Mononuclear cell (primary cell): ENCODE results near the gene SRCAP. TPM values are rescaled to one million over a fixed set of nuclear protein-coding genes. Genes with fewer than 3 reads are reported as not detected.

ENCODE experiments used
- H3K27me3 ChIP-seq: 2 replicates; pipeline ENCODE4 v1.6.0; 2011; ENCODE audit warnings: low read length, control low read depth; ENCODE audit not compliant: insufficient read depth
- H3K4me1 ChIP-seq: 2 replicates; pipeline ENCODE4 v1.5.1; 2011; ENCODE audit warnings: mild to moderate bottlenecking, low read length, control low read depth; ENCODE audit not compliant: insufficient read depth
- H3K4me3 ChIP-seq: 2 replicates; pipeline ENCODE4 v1.5.1; 2011; ENCODE audit warnings: mild to moderate bottlenecking, low read length, moderate library complexity
- H3K9me3 ChIP-seq: 2 replicates; pipeline ENCODE4 v1.5.1; 2011; ENCODE audit warnings: low read depth, mild to moderate bottlenecking, control low read depth, low read length
- total RNA-seq: library from RNA; depleted of rRNA; stranded (reverse); fragments of >200 nt; gene quantifications from one replicate; pipeline ENCODE4 v1.2.3, GENCODE V29; 2012

SRCAP gene
- total RNA-seq, 1 donor = 16.5 TPM

DNA sequence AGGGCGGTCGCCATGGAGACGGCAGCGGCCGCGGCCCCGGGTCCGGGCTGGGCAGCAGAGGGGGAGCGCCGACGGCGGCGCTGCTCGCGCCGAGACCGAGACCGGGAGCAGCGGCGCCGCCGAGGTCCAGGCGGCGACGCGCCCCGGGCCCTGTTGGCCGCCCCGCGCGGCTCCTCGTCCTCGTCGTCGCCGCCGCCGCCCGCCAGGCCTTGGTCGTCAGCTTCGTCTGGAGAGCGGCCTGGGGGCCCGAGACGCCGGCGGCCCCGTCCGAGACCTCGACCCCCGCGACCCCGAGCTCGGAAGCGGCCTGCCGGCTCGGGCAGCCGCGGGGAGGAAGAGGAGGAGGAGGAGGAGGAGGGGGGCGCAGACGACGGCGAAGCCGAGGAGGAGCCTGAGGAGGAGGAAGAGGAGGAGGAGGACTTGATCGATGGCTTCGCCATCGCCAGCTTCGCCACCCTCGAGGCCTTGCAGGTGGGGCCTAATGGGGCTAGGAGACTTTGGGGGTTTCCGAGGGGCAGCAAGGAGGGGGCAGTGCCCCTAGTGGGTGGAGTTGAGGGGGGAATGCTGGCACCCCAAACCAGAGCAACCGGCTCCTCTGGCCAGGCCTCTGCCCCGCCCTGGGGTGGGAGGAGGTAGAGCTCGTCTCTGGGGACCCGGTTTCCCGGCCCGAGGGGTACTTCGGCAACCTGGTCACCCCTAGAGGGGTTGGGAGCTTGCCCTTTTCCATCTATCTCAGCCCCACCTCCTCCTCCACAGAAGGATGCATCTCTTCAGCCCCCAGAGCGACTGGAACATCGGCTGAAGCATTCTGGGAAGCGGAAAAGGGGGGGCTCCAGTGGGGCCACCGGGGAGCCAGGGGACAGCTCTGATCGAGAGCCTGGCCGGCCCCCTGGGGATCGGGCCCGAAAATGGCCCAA, 39.2 kb upstream of the SRCAP start:
- H3K4me1 ChIP-seq = peaks cover 55% of the 10 kb centered on the region
- H3K4me3 ChIP-seq = peak overlapping the region; percentile 93
- no peaks in the 10 kb centered on the region for H3K27me3 ChIP-seq
- no peaks in the 10 kb centered on the region for H3K9me3 ChIP-seq

DNA sequence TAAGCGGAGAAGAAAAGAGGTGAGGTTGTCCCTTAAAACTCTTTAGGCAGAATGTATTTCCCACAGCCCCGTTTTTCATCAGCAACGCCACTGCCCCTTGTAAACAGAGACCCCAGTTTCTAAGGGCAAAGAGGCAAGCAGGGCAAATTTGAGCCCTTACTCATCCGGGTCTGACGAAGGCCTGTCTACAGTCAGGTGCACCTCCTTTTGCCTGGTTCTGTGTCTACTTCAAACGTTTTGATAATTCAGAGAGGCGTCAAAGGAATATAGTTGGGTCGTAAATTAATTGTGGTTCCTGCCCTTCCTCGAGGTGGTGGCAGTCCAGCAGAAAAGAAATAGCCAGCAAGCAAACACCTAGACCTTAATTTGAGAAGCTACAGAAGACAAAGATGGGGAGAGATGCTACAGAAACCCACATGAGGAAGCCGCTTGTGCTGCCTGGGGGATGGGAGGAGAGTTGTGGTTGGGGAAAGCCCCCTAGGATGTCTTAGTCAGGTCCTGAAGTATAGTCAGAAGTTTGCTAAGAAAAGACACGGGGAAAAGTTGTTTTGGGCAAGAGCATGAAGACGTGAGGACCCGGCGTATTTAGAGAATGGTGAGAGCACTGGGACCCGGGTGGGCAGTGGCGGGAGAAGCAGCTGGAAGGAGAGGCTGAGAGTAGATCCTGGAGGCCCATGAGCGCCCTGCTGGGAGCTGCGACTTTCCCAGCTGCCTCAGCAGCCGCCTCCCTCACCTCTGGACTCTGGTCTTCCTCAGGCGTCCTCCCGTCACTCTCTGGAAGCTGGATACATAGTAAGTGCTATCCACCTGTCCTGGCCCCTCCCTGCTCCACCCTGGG, 38.3 kb upstream of the SRCAP start:
- Histone ChIP-seq H3K4me3 (peak overlapping the region; percentile 93), H3K4me1 (peaks cover 55% of the 10 kb centered on the region), H3K27me3 (no peaks in the 10 kb centered on the region), H3K9me3 (no peaks in the 10 kb centered on the region)

DNA sequence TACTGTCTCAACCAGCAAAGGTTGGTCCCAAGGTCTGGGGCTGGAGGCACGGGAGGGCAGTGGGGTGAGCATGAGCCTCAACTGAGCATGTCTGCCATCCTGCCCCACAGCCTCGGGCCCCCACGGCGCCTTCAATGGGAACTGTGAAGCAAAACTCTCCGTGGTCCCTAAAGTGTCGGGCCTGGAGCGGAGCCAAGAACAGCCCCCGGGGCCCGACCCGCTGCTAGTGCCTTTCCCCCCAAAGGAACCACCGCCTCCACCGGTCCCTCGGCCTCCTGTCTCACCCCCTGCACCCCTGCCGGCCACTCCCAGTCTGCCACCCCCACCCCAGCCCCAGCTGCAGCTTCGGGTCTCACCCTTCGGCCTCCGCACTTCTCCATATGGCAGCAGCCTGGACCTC, 36.5 kb upstream of the SRCAP start:
- no peaks in the 10 kb centered on the region for H3K9me3 ChIP-seq

DNA sequence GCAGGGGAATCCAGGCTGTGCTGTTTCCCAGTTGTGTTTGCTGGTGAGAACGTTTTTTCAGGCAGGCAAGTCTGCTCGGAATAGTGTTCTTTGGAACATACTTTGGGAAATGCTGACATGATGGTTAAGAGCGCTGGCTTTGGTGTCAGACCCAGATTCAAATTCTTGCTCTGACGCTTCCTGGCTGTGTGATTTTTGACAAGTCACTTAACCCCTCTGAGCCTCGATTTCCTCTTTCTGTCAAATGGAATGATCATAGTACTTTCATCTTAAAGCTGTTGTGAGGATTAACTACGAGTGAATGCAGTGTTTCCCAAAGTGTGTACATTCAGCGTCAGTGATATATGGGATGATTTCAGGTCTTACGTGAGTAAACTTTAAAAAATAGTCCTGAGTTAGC, 35.9 kb upstream of the SRCAP start:
- Histone ChIP-seq H3K4me3 (no peak overlapping the region), H3K27me3 (no peaks in the 10 kb centered on the region), H3K9me3 (no peaks in the 10 kb centered on the region), H3K4me1 (peaks cover 41% of the 10 kb centered on the region)

More for the DNA sequence above, 36.5 kb upstream of the SRCAP start:
- H3K4me3 ChIP-seq = no peak overlapping the region
- H3K4me1 ChIP-seq = peaks cover 44% of the 10 kb centered on the region
- H3K27me3 ChIP-seq = no peaks in the 10 kb centered on the region

DNA sequence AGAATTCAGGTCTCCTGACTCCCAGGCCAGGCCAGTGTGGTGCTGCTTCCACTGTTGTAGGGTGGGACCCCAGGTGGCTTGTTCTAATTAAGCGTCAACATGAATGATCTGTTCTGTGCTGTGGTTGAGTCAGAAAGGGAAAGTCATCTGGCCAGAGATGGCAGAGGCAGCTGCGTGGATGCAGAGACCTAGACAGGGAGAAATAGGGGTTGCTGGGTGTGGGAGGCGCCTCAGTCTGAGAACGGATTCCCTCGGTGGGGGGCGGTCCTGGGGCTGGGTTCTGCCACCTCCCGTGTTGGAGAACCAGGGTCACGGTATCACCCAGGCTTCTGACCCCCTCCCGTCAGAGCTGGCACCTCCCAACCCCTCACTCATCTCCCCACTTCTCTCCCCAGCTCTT, 35.2 kb upstream of the SRCAP start:
- no peak overlapping the region for H3K4me3 ChIP-seq
- H3K9me3 ChIP-seq = no peaks in the 10 kb centered on the region
- H3K27me3 ChIP-seq = no peaks in the 10 kb centered on the region
- peaks cover 41% of the 10 kb centered on the region for H3K4me1 ChIP-seq

DNA sequence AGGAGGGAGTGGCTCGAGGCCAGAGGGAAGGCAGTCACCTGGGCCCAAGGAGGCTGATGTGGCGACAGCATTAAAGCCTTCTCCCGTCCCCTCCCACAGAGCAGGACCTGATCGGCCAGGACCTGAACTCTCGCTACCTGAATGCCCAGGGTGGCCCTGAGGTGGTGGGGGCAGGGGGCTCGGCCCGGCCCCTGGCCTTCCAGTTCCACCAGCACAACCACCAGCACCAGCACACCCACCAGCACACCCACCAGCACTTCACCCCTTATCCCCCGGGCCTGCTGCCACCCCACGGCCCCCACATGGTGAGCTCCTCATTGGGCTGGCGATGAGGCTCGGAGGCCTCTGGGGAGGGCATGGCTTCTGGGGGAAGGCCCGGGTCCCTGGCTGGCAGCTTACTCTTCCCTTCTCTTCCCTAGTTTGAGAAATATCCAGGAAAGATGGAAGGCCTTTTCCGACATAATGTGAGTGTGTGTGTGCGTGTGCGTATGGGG, 34.3 kb upstream of the SRCAP start:
- Histone ChIP-seq H3K4me3 (no peak overlapping the region), H3K4me1 (peaks cover 41% of the 10 kb centered on the region), H3K27me3 (no peaks in the 10 kb centered on the region), H3K9me3 (no peaks in the 10 kb centered on the region)

DNA sequence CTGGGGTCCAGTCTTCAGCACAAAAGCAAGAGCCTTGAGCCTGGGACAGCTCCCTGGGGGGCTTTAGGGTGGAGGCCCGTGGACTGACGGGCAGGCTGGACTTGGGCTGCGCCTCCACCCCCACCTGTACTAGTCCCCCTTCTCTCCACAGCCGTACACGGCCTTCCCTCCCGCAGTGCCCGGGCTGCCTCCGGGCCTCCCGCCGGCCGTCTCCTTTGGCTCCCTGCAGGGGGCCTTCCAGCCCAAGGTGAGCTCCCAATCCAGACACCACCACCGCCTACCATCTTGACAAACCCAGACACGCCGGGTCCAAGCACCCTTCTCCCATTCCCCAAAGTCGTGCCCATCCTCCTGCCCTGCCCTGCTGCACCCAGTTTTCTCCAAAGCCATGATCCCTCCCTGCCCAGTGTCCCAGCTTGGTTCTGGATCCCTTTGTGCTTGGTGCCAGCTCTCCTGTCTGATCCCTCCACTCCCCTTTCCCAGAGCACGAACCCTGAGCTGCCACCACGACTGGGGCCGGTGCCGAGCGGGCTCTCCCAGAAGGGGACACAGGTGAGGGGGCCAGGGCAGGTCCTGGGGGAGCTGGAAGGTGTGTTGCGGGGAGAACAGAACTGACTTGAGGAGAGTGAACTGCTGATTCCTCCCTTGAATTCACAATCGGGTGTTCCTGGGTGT, 33.7 kb upstream of the SRCAP start:
- peaks cover 35% of the 10 kb centered on the region for H3K4me1 ChIP-seq
- no peak overlapping the region for H3K4me3 ChIP-seq
- H3K9me3 ChIP-seq = no peaks in the 10 kb centered on the region

DNA sequence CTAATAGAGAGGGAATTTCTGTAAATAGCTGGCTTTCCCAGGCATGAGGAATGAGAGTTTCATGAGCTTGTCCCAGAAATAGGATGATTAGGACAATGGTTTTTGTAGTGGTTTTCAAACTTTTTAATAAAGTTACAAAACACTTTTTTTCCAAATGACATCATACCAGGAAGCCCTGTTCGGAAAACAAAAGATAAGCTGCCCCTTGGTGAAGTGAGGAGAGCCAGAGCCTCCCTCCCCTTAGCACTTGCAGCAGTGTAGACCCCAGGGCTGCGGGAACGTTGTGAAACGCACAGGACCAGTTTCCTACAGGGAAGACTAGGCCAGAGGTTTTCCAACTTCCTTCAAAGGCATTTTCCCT, 33.2 kb upstream of the SRCAP start:
- Histone ChIP-seq H3K9me3 (no peaks in the 10 kb centered on the region), H3K4me1 (peaks cover 30% of the 10 kb centered on the region), H3K4me3 (no peak overlapping the region), H3K27me3 (no peaks in the 10 kb centered on the region)

More for the DNA sequence above, 33.7 kb upstream of the SRCAP start:
- H3K27me3 ChIP-seq = no peaks in the 10 kb centered on the region

DNA sequence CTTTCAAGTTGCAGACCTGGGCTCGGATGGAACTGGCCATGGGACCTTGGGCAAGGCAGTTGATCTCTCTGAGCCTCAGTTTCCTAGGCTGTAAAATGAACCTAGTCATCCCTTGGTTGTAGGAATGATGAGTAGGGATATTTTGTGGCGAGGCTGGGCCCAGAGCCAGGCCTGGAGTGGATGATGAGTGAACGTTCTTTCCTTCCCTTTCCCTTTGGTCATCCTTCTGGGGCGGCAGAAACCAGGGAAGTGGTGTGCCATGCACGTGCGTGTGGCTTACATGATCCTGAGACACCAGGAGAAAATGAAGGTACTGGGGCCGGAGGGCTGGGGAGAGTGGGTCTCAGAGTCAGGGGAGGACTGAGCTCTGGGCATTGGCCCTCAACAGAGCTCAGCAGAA, 32.3 kb upstream of the SRCAP start:
- Histone ChIP-seq H3K4me3 (no peak overlapping the region), H3K9me3 (no peaks in the 10 kb centered on the region), H3K4me1 (peaks cover 21% of the 10 kb centered on the region), H3K27me3 (no peaks in the 10 kb centered on the region)

DNA sequence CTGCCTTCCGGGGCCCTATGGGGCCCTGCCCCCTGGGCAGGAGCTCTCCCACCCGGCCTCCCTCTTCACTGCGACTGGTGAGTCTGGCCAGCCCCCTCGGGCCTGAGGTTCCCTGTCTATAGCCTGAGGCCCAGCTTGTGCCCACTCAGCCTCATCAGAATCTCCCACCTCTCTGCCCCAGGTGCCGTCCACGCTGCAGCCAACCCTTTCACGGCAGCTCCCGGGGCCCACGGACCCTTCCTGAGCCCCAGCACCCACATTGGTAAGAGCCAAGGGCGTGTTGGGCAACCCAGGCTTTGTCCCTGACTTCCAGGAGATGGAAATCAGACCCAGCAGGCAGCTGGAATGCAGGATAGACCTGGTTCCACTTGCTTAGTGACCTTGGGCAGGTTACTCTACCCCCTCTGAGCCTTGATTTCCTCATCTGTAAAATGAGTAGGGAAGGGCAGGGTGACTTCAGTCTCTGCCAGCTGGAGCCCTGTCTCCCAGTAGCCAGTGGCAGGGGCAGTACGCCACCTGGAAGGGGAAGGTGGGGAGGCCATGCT, 31.5 kb upstream of the SRCAP start:
- Histone ChIP-seq H3K9me3 (no peaks in the 10 kb centered on the region), H3K4me1 (peaks cover 14% of the 10 kb centered on the region), H3K4me3 (no peak overlapping the region), H3K27me3 (no peaks in the 10 kb centered on the region)

DNA sequence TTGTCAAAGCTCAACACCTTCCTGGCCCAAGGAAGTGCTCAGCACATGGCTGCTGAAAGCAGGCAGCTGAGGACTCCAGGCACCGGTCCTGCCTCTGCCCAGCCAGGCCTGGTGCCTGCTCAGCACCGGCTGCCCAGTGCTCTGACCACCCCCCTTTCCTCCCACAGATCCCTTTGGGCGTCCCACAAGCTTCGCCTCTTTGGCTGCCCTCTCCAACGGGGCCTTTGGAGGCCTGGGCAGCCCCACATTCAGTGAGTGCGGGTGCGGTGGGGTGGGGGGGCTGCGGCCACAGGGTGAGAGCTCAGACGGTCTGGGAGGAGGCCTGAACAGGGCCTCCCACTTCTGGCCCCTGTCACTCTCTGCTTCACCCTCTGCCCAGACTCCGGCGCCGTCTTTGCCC, 30.6 kb upstream of the SRCAP start:
- Histone ChIP-seq H3K4me3 (no peak overlapping the region), H3K9me3 (no peaks in the 10 kb centered on the region), H3K27me3 (no peaks in the 10 kb centered on the region), H3K4me1 (peaks cover 4% of the 10 kb centered on the region)

DNA sequence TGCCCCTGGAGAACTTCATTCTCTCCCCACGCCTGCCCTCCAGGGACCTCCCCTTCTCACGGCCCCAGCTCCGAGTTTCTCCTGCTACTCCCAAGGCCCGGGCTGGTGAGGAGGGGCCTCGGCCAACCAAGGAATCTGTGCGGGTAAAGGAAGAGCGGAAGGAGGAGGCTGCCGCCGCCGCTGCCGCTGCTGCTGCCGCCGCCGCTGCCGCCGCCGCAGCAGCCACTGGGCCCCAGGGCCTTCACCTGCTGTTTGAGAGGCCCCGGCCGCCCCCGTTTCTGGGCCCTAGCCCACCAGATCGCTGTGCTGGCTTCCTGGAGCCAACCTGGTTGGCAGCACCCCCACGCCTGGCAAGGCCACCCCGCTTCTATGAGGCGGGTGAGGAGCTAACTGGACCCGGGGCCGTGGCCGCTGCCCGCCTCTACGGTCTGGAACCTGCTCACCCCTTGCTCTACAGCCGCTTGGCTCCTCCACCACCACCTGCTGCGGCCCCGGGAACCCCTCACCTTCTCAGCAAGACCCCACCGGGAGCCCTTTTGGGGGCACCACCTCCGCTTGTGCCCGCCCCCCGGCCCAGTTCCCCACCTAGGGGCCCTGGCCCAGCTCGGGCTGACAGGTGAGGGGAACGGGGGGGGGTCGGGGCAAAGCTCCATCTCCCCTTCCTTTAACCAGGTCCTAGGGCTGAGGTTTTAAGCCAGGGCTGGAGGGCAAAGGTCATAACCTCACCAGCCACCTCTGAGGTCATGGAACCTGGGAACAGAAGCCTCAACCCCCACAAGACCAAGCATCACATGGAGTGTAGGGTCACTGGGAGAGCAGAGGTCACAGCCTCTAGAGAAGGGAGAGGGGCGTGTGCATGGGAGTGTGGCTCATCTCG, 29.7 kb upstream of the SRCAP start:
- H3K4me1 ChIP-seq = no peaks in the 10 kb centered on the region
- H3K9me3 ChIP-seq = no peaks in the 10 kb centered on the region
- H3K4me3 ChIP-seq = no peak overlapping the region
- H3K27me3 ChIP-seq = no peaks in the 10 kb centered on the region

DNA sequence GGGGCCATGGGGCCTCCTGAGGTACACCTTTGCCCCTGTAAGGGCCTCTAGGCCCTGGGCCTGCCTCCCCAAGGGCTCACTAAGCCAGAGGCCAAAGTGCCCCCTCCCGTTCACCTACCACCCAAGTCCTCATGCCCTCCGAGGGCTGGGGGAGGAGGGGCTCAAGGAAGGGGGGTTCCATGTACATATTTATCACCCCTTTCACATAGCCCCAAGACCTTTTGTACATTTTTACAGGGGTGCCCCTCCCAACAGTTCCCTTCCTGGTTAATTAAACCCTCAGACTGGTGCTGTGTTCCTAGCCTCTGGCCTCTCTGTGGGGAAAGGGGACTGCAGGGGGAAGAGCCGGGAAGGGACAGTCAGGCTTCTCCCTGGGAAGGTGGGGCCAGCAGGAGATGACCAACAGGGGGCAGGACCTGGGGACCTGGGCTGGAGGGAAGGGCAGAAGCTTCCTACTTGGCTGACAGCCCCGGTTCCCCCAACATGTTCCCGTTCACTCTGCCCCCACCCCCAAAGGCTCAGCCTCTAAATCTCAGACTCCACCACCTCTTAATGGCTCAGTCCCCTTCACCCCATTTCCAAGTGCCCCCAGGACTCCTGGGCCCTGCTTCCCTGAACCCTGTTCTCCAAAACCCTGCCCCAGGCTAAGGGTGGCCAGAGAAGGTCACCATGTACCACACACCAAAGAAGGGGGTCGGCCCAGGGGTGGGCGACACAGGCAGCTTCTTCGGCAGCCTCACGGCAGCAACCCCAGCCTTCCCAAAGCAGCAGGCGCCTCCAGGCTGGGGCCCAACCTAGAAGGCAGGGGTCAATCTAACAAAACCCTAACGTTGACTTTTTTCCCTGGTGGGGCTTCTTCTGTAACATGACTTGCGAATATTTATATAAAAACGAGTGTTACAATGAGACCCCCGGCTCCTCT, 28.8 kb upstream of the SRCAP start:
- Histone ChIP-seq H3K4me1 (no peaks in the 10 kb centered on the region), H3K9me3 (no peaks in the 10 kb centered on the region), H3K4me3 (no peak overlapping the region), H3K27me3 (no peaks in the 10 kb centered on the region)
